ENCODE data around the gene CACNA1C. TPM values are rescaled to one million over a fixed set of nuclear protein-coding genes. Genes with fewer than 3 reads are reported as not detected.

The CACNA1C gene
- polyA plus RNA-seq, 1 of the 3 experiments (the other 2 are of a cell fraction) = 1.5 TPM

DNA sequence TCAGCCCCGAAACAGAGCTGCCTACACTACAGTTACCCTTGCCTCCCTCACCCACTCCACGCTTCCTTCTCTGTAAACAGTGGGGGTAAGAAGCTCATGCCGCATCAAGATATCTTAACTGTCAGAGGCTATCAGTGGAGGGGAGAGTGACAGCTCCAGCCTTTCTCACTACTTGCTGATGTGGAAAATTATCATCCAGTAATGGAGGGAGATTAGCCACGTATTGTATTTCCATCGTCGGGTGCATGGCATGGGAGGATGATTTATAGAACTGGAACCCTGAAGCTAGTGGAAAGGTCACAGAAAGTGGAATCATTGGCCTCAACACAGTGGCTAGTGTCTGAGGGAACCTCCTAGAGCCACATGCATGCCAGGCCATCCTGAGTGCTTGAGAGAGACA lies 471.1 kb downstream of the CACNA1C start:
- CTCF ChIA-PET = no interaction called here
- H3K27me3 ChIP-seq (ENCODE audit: insufficient read depth) = no peaks in the 10 kb centered on the region
- POLR2A ChIA-PET = interaction anchor here (0.6 kb wide), 1 partner anchor 368 kb away, joined by 5 read pairs; no protein-coding TSS in a partner anchor
- no peak overlapping the region for H3K27ac ChIP-seq (ENCODE audit: low read depth in 2 of 2, low read length in 1 of 2)
- peaks cover 0 to 6% of the 10 kb centered on the region in 2 experiments; a peak in 1 of 4 replicates for H3K4me1 ChIP-seq (ENCODE audit: control insufficient read depth in 1 of 2, insufficient read depth in 2 of 2, low read depth in 1 of 2, low read length in 1 of 2)
- no peak overlapping the region for H2AFZ ChIP-seq (ENCODE audit: low read depth)
- H3K9me2 ChIP-seq = no peaks in the 10 kb centered on the region
- DNase-seq = no peak
- TF ChIP-seq YY1 (IDR thresholded peaks at IDR 0.05; ENCODE audit: low read depth) = no peak
- TF ChIP-seq, protein P1, sequence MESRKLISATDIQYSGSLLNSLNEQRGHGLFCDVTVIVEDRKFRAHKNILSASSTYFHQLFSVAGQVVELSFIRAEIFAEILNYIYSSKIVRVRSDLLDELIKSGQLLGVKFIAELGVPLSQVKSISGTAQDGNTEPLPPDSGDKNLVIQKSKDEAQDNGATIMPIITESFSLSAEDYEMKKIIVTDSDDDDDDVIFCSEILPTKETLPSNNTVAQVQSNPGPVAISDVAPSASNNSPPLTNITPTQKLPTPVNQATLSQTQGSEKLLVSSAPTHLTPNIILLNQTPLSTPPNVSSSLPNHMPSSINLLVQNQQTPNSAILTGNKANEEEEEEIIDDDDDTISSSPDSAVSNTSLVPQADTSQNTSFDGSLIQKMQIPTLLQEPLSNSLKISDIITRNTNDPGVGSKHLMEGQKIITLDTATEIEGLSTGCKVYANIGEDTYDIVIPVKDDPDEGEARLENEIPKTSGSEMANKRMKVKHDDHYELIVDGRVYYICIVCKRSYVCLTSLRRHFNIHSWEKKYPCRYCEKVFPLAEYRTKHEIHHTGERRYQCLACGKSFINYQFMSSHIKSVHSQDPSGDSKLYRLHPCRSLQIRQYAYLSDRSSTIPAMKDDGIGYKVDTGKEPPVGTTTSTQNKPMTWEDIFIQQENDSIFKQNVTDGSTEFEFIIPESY (IDR thresholded peaks at IDR 0.05; ENCODE audit: borderline replicate concordance, low read depth) = no peak
- TF ChIP-seq ELF1 (IDR thresholded peaks at IDR 0.05) = no peak
- TF ChIP-seq FOXJ3 (CRISPR knock-in tag; IDR thresholded peaks at IDR 0.05) = no peak
- no peak for TF ChIP-seq REST (IDR thresholded peaks at IDR 0.05; ENCODE audit: low read depth, low read length)
- no peaks in the 10 kb centered on the region for H3F3A ChIP-seq (replicated peaks; ENCODE audit: insufficient read depth)
- no peaks in the 10 kb centered on the region for H3K36me3 ChIP-seq (replicated peaks in 1 of 2; ENCODE audit: control insufficient read depth in 1 of 2, insufficient read depth in 2 of 2, low read length in 1 of 2)
- no peaks in the 10 kb centered on the region for H3K79me2 ChIP-seq (ENCODE audit: insufficient read depth)
- no peaks in the 10 kb centered on the region for H3K9me3 ChIP-seq
- no peak overlapping the region for H3K9ac ChIP-seq
- H3K4me2 ChIP-seq = no peak overlapping the region
- H4K20me1 ChIP-seq (ENCODE audit: insufficient read depth) = no peaks in the 10 kb centered on the region
- H3K4me3 ChIP-seq (ENCODE audit: low read depth in 2 of 2, low read length in 1 of 2) = no peak overlapping the region
- 56% methylated on average over 6 of the region's 6 CpGs for WGBS (ENCODE audit: low lambda C conversion rate)

GRCh38 chr12:2526371-2526770 lies 473.6 kb downstream of the CACNA1C start:
- 68% methylated on average over 6 of the region's 6 CpGs for WGBS (ENCODE audit: low lambda C conversion rate)
- CTCF ChIA-PET = no interaction called here

More at GRCh38 chr12:2526371-2526770, 473.6 kb downstream of the CACNA1C start:
- H3F3A ChIP-seq (replicated peaks; ENCODE audit: insufficient read depth) = no peaks in the 10 kb centered on the region
- no peak overlapping the region for H3K4me3 ChIP-seq (ENCODE audit: low read depth in 2 of 2, low read length in 1 of 2)
- H3K9me3 ChIP-seq = no peaks in the 10 kb centered on the region
- H3K9ac ChIP-seq = no peak overlapping the region
- H4K20me1 ChIP-seq (ENCODE audit: insufficient read depth) = no peaks in the 10 kb centered on the region
- POLR2A ChIA-PET = no interaction called here
- no peaks in the 10 kb centered on the region for H3K9me2 ChIP-seq
- H3K36me3 ChIP-seq (replicated peaks in 1 of 2; ENCODE audit: control insufficient read depth in 1 of 2, insufficient read depth in 2 of 2, low read length in 1 of 2) = no peaks in the 10 kb centered on the region
- no peak for TF ChIP-seq MXI1 (IDR thresholded peaks at IDR 0.05; ENCODE audit: low read depth, low read length)
- TF ChIP-seq ELF1 (IDR thresholded peaks at IDR 0.05) = no peak
- TF ChIP-seq NRF1 (IDR thresholded peaks at IDR 0.05; ENCODE audit: low read depth, low read length) = no peak
- TF ChIP-seq, protein P1 (IDR thresholded peaks at IDR 0.05; ENCODE audit: borderline replicate concordance, low read depth) = no peak
- TF ChIP-seq GATA2 (CRISPR knock-in tag; IDR thresholded peaks at IDR 0.05) = no peak
- no peak for TF ChIP-seq RCOR1 (IDR thresholded peaks at IDR 0.05; ENCODE audit: low read length)
- TF ChIP-seq JUND (IDR thresholded peaks at IDR 0.05) = no peak
- H3K79me2 ChIP-seq (ENCODE audit: insufficient read depth) = no peaks in the 10 kb centered on the region
- H3K27ac ChIP-seq (ENCODE audit: low read depth in 2 of 2, low read length in 1 of 2) = no peak overlapping the region
- H2AFZ ChIP-seq (ENCODE audit: low read depth) = no peak overlapping the region
- no peak overlapping the region for H3K4me2 ChIP-seq
- DNase-seq = no peak
- H3K4me1 ChIP-seq (ENCODE audit: control insufficient read depth in 1 of 2, insufficient read depth in 2 of 2, low read depth in 1 of 2, low read length in 1 of 2) = peaks cover 0 to 6% of the 10 kb centered on the region in 2 experiments; a peak in 1 of 4 replicates
- H3K27me3 ChIP-seq (ENCODE audit: insufficient read depth) = no peaks in the 10 kb centered on the region
